BJ (cell line): Measurements from ENCODE around the gene PLSCR1. TPM values are rescaled to one million over a fixed set of nuclear protein-coding genes. Genes with fewer than 3 reads are reported as not detected.
A peak's percentile ranks its signal among the peaks of the same experiment; 100 is the strongest.

Source experiments
- CTCF ChIA-PET: fragments of 350-600 bp; formaldehyde crosslinking; extraction: SDS; loops from one replicate; lab custom pipeline; 2021; ENCODE audit warnings: antibody characterized with exemption, inconsistent platforms; lab: Yijun Ruan, JAX
- POLR2A ChIA-PET: fragments of 300-600 bp; sonication (Branson Sonifier 250); formaldehyde crosslinking; extraction: SDS; loops from one replicate; lab custom pipeline; 2021; ENCODE audit warnings: antibody characterized with exemption; lab: Charles Lee
- DNase-seq: peaks from one replicate; pipeline ENCODE4 v3.0.0-alpha.2; 2011; ENCODE audit warnings: low read depth
- H3K27me3 ChIP-seq: 2 replicates; pipeline ENCODE4 v1.6.0; 2011; ENCODE audit warnings: low read length; ENCODE audit not compliant: control insufficient read depth, insufficient read depth
- H3K36me3 ChIP-seq: 2 replicates; pipeline ENCODE4 v1.5.1; 2011; ENCODE audit warnings: low read length; ENCODE audit not compliant: control insufficient read depth, insufficient read depth
- H3K4me3 ChIP-seq: 2 replicates; pipeline ENCODE4 v1.5.1; 2011; ENCODE audit warnings: low read depth, mild to moderate bottlenecking, control low read depth, low read length
- CTCF ChIP-seq: IDR thresholded peaks from 2 replicates; pipeline ENCODE4 v1.5.1; 2011; ENCODE audit warnings: low read depth, mild to moderate bottlenecking, control low read depth, inconsistent platforms, low read length, moderate library complexity; ENCODE audit not compliant: insufficient read depth
- polyA plus RNA-seq: library from polyadenylated mRNA; depleted of rRNA; stranded (reverse); fragments of >200 nt; gene quantifications from 2 replicates; pipeline ENCODE4 v1.2.3, GENCODE V29; 2011

The PLSCR1 gene
- polyA plus RNA-seq, 1 experiment = 26.3 TPM

DNA sequence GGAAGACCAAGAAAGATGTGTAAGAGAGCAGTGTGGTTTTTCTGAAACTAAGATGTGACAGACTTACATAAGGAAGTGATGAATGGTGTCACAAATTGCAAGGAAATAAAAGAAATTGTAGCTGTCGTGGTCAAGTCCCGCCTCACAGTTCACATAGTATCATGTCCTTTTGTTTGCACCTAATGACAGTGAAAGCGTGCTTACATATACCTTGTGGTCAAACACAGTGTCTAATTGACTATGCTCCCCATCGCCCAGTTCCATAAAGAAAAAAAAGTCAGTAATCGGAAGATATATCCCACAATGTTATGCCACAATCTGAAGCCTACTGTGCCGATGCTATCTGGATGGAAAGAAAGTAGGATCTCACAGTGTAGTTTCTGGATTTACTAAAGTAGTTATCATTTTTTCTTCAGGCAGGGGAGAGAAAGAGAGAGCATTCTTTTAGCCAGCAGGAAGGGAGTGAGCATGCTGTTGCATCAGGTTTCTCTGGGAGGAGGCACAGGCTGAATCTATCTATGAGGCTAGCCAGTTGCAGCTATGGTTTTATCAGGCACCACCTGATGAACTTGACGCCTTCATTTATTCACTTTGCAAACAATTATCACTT lies 9.8 kb upstream of the PLSCR1 start:
- DNase-seq = no peak
- Histone ChIP-seq H3K36me3 (no peaks in the 10 kb centered on the region), H3K27me3 (no peaks in the 10 kb centered on the region), H3K4me3 (no peak overlapping the region)
- no peak for TF ChIP-seq CTCF
- ChIA-PET POLR2A (no interaction called here), CTCF (interaction anchor here (0.9 kb wide), 1 partner anchor 11 kb away, joined by 4 read pairs; no protein-coding TSS in a partner anchor)

DNA sequence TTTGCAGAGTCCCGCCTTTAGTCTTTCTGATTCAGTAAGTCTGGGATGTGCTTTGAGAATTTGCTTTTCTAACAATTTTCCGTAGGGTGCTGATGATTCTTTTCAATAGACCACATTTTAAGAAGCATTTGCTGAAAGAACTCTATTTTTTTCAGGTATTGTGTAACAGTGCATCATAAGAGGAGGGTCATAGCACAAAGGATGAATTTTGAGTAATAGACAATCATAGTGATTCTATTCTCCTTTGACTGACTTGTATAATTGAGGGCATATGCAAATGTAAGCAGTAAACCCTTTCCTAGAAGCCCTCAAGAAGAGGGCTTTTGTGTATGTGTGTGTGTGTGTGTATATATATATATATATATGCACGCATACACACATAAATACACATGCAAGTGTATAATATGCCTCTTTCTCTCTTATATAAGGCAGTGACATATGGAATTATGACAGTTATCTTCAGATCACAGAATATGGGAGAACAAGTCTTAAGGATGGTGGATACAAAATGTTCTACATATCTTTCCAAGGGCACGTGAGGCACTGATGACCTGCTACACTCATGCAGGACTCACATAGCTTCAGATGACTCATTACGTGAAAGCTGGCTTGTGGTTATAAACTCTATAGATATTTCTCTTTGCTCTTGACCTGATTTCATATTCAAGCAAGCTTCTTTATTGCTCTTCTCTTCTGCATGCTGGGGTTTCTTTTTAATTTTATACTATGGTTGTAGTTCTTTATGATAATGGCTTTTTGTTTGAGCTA lies 6.5 kb upstream of the PLSCR1 start:
- CTCF ChIA-PET = no interaction called here
- Histone ChIP-seq H3K27me3 (no peaks in the 10 kb centered on the region), H3K36me3 (no peaks in the 10 kb centered on the region), H3K4me3 (no peak overlapping the region)
- no peak for TF ChIP-seq CTCF
- peak; percentile 33 for DNase-seq
- POLR2A ChIA-PET = no interaction called here

GRCh38 chr3:146550070-146550615 lies 5.7 kb upstream of the PLSCR1 start:
- no peak overlapping the region for H3K4me3 ChIP-seq
- POLR2A ChIA-PET = no interaction called here
- no peaks in the 10 kb centered on the region for H3K27me3 ChIP-seq
- CTCF ChIA-PET = no interaction called here
- no peaks in the 10 kb centered on the region for H3K36me3 ChIP-seq
- no peak for TF ChIP-seq CTCF
- DNase-seq = no peak

DNA sequence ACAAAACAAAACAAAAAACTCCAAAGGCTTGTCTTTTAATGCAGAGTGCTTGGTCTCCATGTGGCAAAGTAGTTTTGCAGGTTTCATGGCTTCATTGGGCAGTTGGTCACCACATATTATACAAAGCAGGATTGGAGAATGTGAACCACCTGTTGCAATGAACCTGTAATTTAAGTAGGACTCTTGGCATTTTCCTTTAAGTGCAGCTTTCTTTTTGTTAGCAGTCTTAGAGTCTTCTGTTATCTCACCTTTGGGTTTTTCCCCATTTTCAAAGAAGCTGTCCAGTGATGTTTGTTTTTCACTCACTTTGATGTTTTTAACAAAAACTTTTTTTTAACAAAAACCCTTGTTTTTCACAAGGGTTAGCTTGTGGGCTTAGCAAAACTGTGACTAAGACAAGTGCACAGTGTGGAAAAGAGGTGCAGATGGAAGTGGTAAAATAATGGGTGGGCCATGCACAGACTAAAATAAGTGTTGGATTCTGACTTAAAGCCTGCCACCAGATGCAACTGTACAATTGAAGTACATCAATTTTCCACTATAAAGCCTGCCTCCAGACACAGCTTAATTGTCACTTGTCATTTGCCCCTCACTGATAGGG lies 2.9 kb upstream of the PLSCR1 start:
- POLR2A ChIA-PET = no interaction called here

More for the DNA sequence above, 2.9 kb upstream of the PLSCR1 start:
- Histone ChIP-seq H3K36me3 (no peaks in the 10 kb centered on the region), H3K27me3 (no peaks in the 10 kb centered on the region), H3K4me3 (no peak overlapping the region)
- TF ChIP-seq CTCF = no peak
- CTCF ChIA-PET = no interaction called here
- no peak for DNase-seq
